PC-3 (cell line): ENCODE data around the gene SIX4.

Experiments
- CTCF ChIP-seq: fragments of 300-600 bp; sonication (generic); conservative IDR thresholded peaks from 2 replicates; pipeline ENCODE4 v1.5.1; 2017; ENCODE audit warnings: antibody characterized with exemption, low read depth, mild to moderate bottlenecking, low read length
- EZH2 ChIP-seq: fragments of 300-600 bp; sonication (generic); IDR thresholded peaks from one replicate; pipeline ENCODE4 v1.6.1; 2017; ENCODE audit warnings: antibody characterized with exemption, mild to moderate bottlenecking, low read length; ENCODE audit not compliant: unreplicated experiment
- EZH2phosphoT487 ChIP-seq: fragments of 300-600 bp; sonication (generic); IDR thresholded peaks from 2 replicates; pipeline ENCODE4 v1.6.1; 2018; ENCODE audit warnings: mild to moderate bottlenecking, antibody characterized with exemption, low read length, borderline replicate concordance

DNA sequence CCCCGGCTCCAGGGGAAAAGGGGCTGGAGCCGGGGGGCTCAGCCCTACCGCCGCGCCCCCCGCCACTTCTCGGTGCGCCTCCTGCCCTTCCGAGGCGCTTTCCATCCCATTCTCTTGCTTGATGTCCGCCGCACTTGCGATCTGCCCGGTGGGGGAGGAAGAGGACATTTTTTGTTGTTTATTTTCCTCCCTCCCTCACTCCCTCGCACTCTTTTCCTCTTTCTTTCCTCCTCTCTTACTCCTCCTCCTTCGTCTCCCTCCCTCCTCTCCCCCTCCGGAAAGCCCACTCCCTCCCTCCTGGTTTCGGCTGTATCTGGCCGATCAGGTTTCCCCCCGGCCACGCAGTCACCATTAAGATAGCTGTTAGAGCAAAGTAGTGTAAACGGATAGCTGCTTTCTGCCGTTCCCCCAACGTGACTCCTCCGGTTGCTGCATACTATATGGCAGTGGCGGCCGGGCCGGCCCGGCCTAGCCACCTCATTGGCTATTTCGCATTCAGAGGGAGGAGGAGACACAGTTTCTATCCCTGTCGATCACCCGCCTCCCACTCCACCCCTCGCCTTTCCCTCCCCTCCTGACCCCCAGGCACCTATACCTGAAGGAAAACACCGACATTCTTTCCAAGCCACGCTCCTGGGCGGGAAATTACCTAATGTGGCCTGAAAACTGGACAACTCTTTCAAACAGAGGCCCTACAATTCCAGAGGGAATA lies at the start of gene SIX4:
- no peak for TF ChIP-seq CTCF
- TF ChIP-seq EZH2phosphoT487, result no peak
- TF ChIP-seq EZH2, result no peak
